H1 (cell line): ENCODE measurements around the gene NEK9. TPM values are rescaled to one million over a fixed set of nuclear protein-coding genes. Genes with fewer than 3 reads are reported as not detected.

Source experiments
- CTCF ChIA-PET: fragments of 300-600 bp; sonication (Branson Sonifier 250); formaldehyde crosslinking; loops from one replicate; lab custom pipeline; 2021; ENCODE audit not compliant: partially characterized antibody; lab: Charles Lee
- POLR2A ChIA-PET: fragments of 300-600 bp; sonication (Branson Sonifier 250); formaldehyde crosslinking; loops from one replicate; lab custom pipeline; 2021; ENCODE audit warnings: inconsistent platforms; ENCODE audit not compliant: partially characterized antibody; lab: Charles Lee
- DNase-seq, 2 experiments: peaks; one replicate each; pipeline versions ENCODE4 v3.0.0 to v3.0.0-alpha.2; 2010 to 2022; ENCODE audit warnings: low spot score in 2 of 2, low read depth in 1 of 2, mixed read lengths in 1 of 2
- FAIRE-seq: peaks from 2 replicates; lab custom pipeline; 2011; peaks lifted over from hg19 to GRCh38; lab: Jason Lieb, UNC
- H2AFZ ChIP-seq: 2 replicates; pipeline ENCODE4 v1.8.1; 2012; ENCODE audit warnings: low read length, inconsistent platforms
- H2AK5ac ChIP-seq: 2 replicates; pipeline ENCODE4 v1.6.1; 2013; ENCODE audit warnings: low read depth, low read length
- H2BK120ac ChIP-seq: replicated peaks from 2 replicates; pipeline ENCODE3; 2013; ENCODE audit warnings: low read depth, low read length, inconsistent platforms
- H2BK12ac ChIP-seq: 2 replicates; pipeline ENCODE4 v1.6.1; 2013; ENCODE audit warnings: low read depth, low read length
- H2BK15ac ChIP-seq: 2 replicates; pipeline ENCODE4 v1.6.1; 2013; ENCODE audit warnings: low read length
- H2BK20ac ChIP-seq: 2 replicates; pipeline ENCODE4 v1.6.1; 2013; ENCODE audit warnings: low read length
- H2BK5ac ChIP-seq: 2 replicates; pipeline ENCODE4 v1.6.1; 2013; ENCODE audit warnings: low read depth, low read length
- H3K14ac ChIP-seq: 2 replicates; pipeline ENCODE4 v1.6.1; 2013; ENCODE audit warnings: inconsistent platforms; ENCODE audit not compliant: insufficient read length
- H3K18ac ChIP-seq: 2 replicates; pipeline ENCODE4 v1.6.1; 2013; ENCODE audit warnings: low read length; ENCODE audit errors: extremely low read depth
- H3K23ac ChIP-seq: 2 replicates; pipeline ENCODE4 v1.6.1; 2013; ENCODE audit warnings: inconsistent platforms; ENCODE audit not compliant: insufficient read length
- H3K23me2 ChIP-seq: 2 replicates; pipeline ENCODE4 v1.6.1; 2013; ENCODE audit warnings: low read depth, low read length
- H3K27ac ChIP-seq: 2 replicates; pipeline ENCODE4 v1.6.1; 2011; ENCODE audit warnings: low read depth, low read length, inconsistent platforms
- H3K27me3 ChIP-seq, 4 experiments: replicated peaks in 1 of 4; 1 replicate in 1 of 4; 2 replicates in 3 of 4; pipeline versions ENCODE4 v1.6.1 to v1.8.1; 2011 to 2013; ENCODE audit warnings: low read length in 3 of 4, mild to moderate bottlenecking in 3 of 4, inconsistent platforms in 2 of 4, mixed read lengths in 2 of 4, moderate library complexity in 1 of 4; ENCODE audit not compliant: control insufficient read depth in 3 of 4, insufficient read depth in 3 of 4; ENCODE audit errors: extremely low read depth in 1 of 4
- H3K36me3 ChIP-seq, 4 experiments: 2 replicates each; pipeline versions ENCODE4 v1.6.1 to v1.8.1; 2011 to 2013; ENCODE audit warnings: mild to moderate bottlenecking in 4 of 4, low read length in 3 of 4, moderate library complexity in 2 of 4, control low read depth in 1 of 4, inconsistent platforms in 1 of 4; ENCODE audit not compliant: insufficient read depth in 4 of 4, control insufficient read depth in 2 of 4
- H3K4ac ChIP-seq: replicated peaks from 2 replicates; pipeline ENCODE3; 2013; ENCODE audit warnings: low read length, low read depth, mixed read lengths, inconsistent platforms; ENCODE audit not compliant: insufficient read length
- H3K4me1 ChIP-seq, 4 experiments: replicated peaks in 1 of 4; 1 replicate in 1 of 4; 2 replicates in 3 of 4; pipeline versions ENCODE4 v1.6.1 to v1.8.1; 2011 to 2013; ENCODE audit warnings: low read length in 3 of 4, inconsistent platforms in 2 of 4, mixed read lengths in 1 of 4; ENCODE audit not compliant: insufficient read depth in 4 of 4, control insufficient read depth in 3 of 4
- H3K4me2 ChIP-seq, 2 experiments: 2 replicates each; pipeline versions ENCODE4 v1.6.1 to v1.8.1; 2011 to 2013; ENCODE audit warnings: low read depth in 2 of 2, low read length in 2 of 2, control low read depth in 1 of 2, inconsistent platforms in 1 of 2, mild to moderate bottlenecking in 1 of 2; ENCODE audit not compliant: insufficient read depth in 1 of 2
- H3K4me3 ChIP-seq, 4 experiments: fragments of 200-600, 300-600 bp in 1 of 4; sonication (generic), shearing (Covaris generic), sonication (Bioruptor Twin) in 1 of 4; 2 replicates each; pipeline versions ENCODE4 v1.5.1 to v1.8.1; 2011 to 2016; ENCODE audit warnings: low read length in 4 of 4, low read depth in 3 of 4, control low read depth in 2 of 4, inconsistent platforms in 2 of 4, mild to moderate bottlenecking in 2 of 4, mixed read lengths in 1 of 4, moderate library complexity in 1 of 4; ENCODE audit not compliant: insufficient read depth in 2 of 4; ENCODE audit errors: extremely low read depth in 1 of 4
- H3K56ac ChIP-seq: replicated peaks from 2 replicates; pipeline ENCODE3; 2013; ENCODE audit warnings: low read depth, mild to moderate bottlenecking, mixed read lengths, low read length, inconsistent platforms; ENCODE audit not compliant: insufficient read length
- H3K79me1 ChIP-seq: 2 replicates; pipeline ENCODE4 v1.6.1; 2013; ENCODE audit warnings: low read depth, low read length, control low read depth
- H3K79me2 ChIP-seq, 2 experiments: 2 replicates each; pipeline versions ENCODE4 v1.6.1 to v1.8.1; 2012 to 2013; ENCODE audit warnings: low read length in 2 of 2, mild to moderate bottlenecking in 2 of 2, inconsistent platforms in 1 of 2; ENCODE audit not compliant: insufficient read depth in 2 of 2, control insufficient read depth in 1 of 2
- H3K9ac ChIP-seq, 4 experiments: replicated peaks in 1 of 4; 1 replicate in 1 of 4; 2 replicates in 3 of 4; pipeline versions ENCODE4 v1.6.1 to v1.8.1; 2011 to 2013; ENCODE audit warnings: low read depth in 3 of 4, low read length in 3 of 4, control low read depth in 2 of 4, mild to moderate bottlenecking in 2 of 4, moderate library complexity in 2 of 4, inconsistent platforms in 1 of 4; ENCODE audit errors: extremely low read depth in 1 of 4
- H3K9me3 ChIP-seq, 2 experiments: 2 replicates each; pipeline versions ENCODE4 v1.6.1 to v1.8.1; 2012 to 2013; ENCODE audit warnings: mild to moderate bottlenecking in 2 of 2, moderate library complexity in 2 of 2, control low read depth in 1 of 2, inconsistent platforms in 1 of 2, low read depth in 1 of 2, low read length in 1 of 2, mixed read lengths in 1 of 2; ENCODE audit not compliant: insufficient read depth in 2 of 2
- H4K20me1 ChIP-seq, 2 experiments: replicated peaks in 1 of 2; 2 replicates each; pipeline versions ENCODE3 to v1.8.1; 2011 to 2013; ENCODE audit warnings: inconsistent platforms in 2 of 2, low read length in 2 of 2, mild to moderate bottlenecking in 1 of 2; ENCODE audit not compliant: insufficient read depth in 2 of 2, control insufficient read depth in 1 of 2
- H4K5ac ChIP-seq: 2 replicates; pipeline ENCODE4 v1.6.1; 2013; ENCODE audit warnings: low read length, low read depth, mixed read lengths, inconsistent platforms; ENCODE audit not compliant: insufficient read length
- H4K8ac ChIP-seq: 2 replicates; pipeline ENCODE4 v1.8.0; 2013; ENCODE audit warnings: mild to moderate bottlenecking, moderate library complexity, low read length, inconsistent platforms; ENCODE audit not compliant: insufficient read depth; ENCODE audit errors: extremely low read depth
- H4K91ac ChIP-seq: replicated peaks from 2 replicates; pipeline ENCODE3; 2013; ENCODE audit warnings: low read length, mixed read lengths, inconsistent platforms; ENCODE audit not compliant: insufficient read length
- CBX5 ChIP-seq: fragments of 300-800, 300-1000 bp; sonication (generic); IDR thresholded peaks from 2 replicates; pipeline ENCODE4 v1.7.1; 2016; ENCODE audit warnings: antibody characterized with exemption, low read length, low read depth
- CBX8 ChIP-seq: fragments of 300-800, 300-1000 bp; sonication (generic); IDR thresholded peaks from 2 replicates; pipeline ENCODE4 v1.7.1; 2016; ENCODE audit warnings: low read depth, low read length, borderline replicate concordance
- EGR1 ChIP-seq: IDR thresholded peaks from 2 replicates; pipeline ENCODE4 v1.6.1; 2011; ENCODE audit warnings: low read depth, low read length, borderline replicate concordance
- JUND ChIP-seq: IDR thresholded peaks from 2 replicates; pipeline ENCODE4 v1.6.1; 2011; ENCODE audit warnings: mild to moderate bottlenecking, improper control_type of control experiment, low read length
- MAFK ChIP-seq: IDR thresholded peaks from 2 replicates; pipeline ENCODE4 v1.6.1; 2012; ENCODE audit warnings: low read depth, mild to moderate bottlenecking, improper control_type of control experiment, low read length
- POLR2AphosphoS5 ChIP-seq: IDR thresholded peaks from 2 replicates; pipeline ENCODE4 v1.6.1; 2011; ENCODE audit warnings: low read depth, low read length
- RXRA ChIP-seq: IDR thresholded peaks from 2 replicates; pipeline ENCODE4 v1.6.1; 2011; ENCODE audit warnings: low read depth, mild to moderate bottlenecking, low read length, moderate library complexity; ENCODE audit not compliant: insufficient read depth
- SIN3A ChIP-seq, 2 experiments: IDR thresholded peaks in 1 of 2; conservative IDR thresholded peaks in 1 of 2; 2 replicates each; pipeline ENCODE4 v1.6.1; 2011 to 2012; ENCODE audit warnings: low read length in 2 of 2, improper control_type of control experiment in 1 of 2, low read depth in 1 of 2, mild to moderate bottlenecking in 1 of 2
- SIRT6 ChIP-seq: IDR thresholded peaks from one replicate; pipeline ENCODE4 v1.7.1; 2012; ENCODE audit warnings: low read length, inconsistent platforms
- WGBS, 2 experiments: shearing (Covaris generic) in 1 of 2; methylation state at CpG; one replicate each; pipeline versions ENCODE4 v1.1.6 to v1.1.7; 2013 to 2015; ENCODE audit warnings: low lambda C conversion rate in 2 of 2, mixed read lengths in 2 of 2, inconsistent platforms in 1 of 2, low coverage in 1 of 2, missing lambda C conversion rate in 1 of 2; ENCODE audit not compliant: insufficient replicate concordance in 2 of 2, insufficient coverage in 1 of 2, insufficient read length in 1 of 2; ENCODE audit errors: extremely low coverage in 1 of 2, missing lambda C conversion rate in 1 of 2; 5-methylcytosine and 5-hydroxymethylcytosine counted together
- polyA plus RNA-seq, 7 experiments: library from polyadenylated mRNA; depleted of rRNA in 3 of 7; stranded (reverse) in 5 of 7; unstranded in 2 of 7; fragments of >200 nt in 5 of 7; fragments of 200-250 nt in 2 of 7; gene quantifications; 1 replicate in 5 of 7; 2 replicates in 1 of 7; 4 replicates in 1 of 7; pipeline versions ENCODE4 v1.2.1 to v1.2.3, GENCODE V29; 2011 to 2013; ENCODE audit warnings: missing spikeins in 2 of 7, mixed read lengths in 2 of 7
- total RNA-seq: library from RNA; stranded (reverse); fragmentation: NEBNext Ultra II Directional; extraction: Animal tissue kit (Norgen Biotek cat#: 25700); gene quantifications from 2 replicates; pipeline ENCODE4 v1.2.1, GENCODE V29; 2021
- TF ChIP-seq, protein P1 (sequence below): IDR thresholded peaks from 2 replicates; pipeline ENCODE4 v1.6.1; 2012; ENCODE audit warnings: low read length, inconsistent platforms

The NEK9 gene
- total and polyA plus RNA-seq, 2 of the 8 experiments (the other 6 are each of a cell fraction or from before 2014, with no cell fraction given): 16.0 to 43.6 TPM

DNA sequence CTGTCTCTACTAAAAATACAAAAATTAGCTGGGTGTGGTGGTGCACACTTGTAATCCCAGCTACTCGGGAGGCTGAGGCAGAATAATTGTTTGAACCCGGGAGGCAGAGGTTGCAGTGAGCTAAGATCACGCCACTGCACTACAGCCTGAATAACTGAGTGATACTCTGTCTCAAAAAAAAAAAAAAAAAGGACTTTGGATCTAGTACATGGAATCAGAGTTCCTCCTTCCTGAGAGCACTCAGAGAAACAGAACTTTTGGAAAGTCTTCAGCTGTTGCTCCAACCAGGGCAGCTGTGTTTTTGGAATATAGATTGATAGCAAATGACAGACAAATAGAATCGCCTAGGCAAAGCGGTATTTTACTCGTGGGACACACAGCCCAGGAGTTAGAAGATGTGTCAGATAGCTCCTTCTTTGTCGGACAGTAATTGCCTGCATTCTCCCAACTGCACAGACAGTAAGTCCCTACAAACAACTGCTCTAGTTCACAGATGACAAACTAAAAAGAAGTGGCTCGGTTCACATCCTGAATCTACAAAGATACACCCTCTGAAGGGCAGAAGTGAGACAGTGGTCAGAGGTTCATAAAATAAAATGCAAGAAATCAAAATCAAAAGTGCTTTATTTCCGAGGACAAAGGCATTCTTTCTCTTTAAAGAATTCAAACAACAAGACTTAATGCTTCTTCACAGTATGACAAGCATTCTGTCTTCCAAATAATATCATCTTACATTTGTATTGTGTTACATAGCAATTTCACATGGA lies 17.1 kb upstream of the NEK9 start:
- no peaks in the 10 kb centered on the region for H3K23me2 ChIP-seq
- POLR2A ChIA-PET: interaction anchor here (0.7 to 1.9 kb wide), 4 partner anchors 12 to 133 kb away, joined by 3 to 5 read pairs (median 4); no protein-coding TSS in a partner anchor
- H2BK5ac ChIP-seq: no peak overlapping the region
- H3K9me3 ChIP-seq: no peaks in the 10 kb centered on the region
- no peak overlapping the region for H2BK20ac ChIP-seq
- peaks cover 2% of the 10 kb centered on the region for H3K79me1 ChIP-seq
- H3K56ac ChIP-seq: no peak overlapping the region
- H2AK5ac ChIP-seq: no peak overlapping the region
- no peak overlapping the region for H4K5ac ChIP-seq
- H2BK12ac ChIP-seq: no peak overlapping the region
- H3K36me3 ChIP-seq: peaks cover 0 to 2% (median 1%) of the 10 kb centered on the region in 4 experiments; a peak in 3 of 8 replicates
- no peak overlapping the region for H3K14ac ChIP-seq
- H4K8ac ChIP-seq: no peak overlapping the region
- no peak overlapping the region for H2BK120ac ChIP-seq
- peaks cover 0 to 3% of the 10 kb centered on the region in 2 experiments for H4K20me1 ChIP-seq
- no peak overlapping the region for H2BK15ac ChIP-seq
- H2AFZ ChIP-seq: no peak overlapping the region
- H3K18ac ChIP-seq: no peak overlapping the region
- peaks cover 0 to 5% (median 1%) of the 10 kb centered on the region in 4 experiments; a peak in 1 of 7 replicates for H3K4me1 ChIP-seq
- 92% methylated on average over 9 of the region's 9 CpGs; no CpG with 5 or more reads in 1 of the 2 experiments for WGBS, 2 experiments
- H3K4ac ChIP-seq: no peak overlapping the region
- no peak overlapping the region for H3K4me2 ChIP-seq
- FAIRE-seq: no peak
- H3K4me3 ChIP-seq: no peak overlapping the region
- H3K27ac ChIP-seq: no peak overlapping the region
- CTCF ChIA-PET: interaction anchor here (0.7 to 11.2 kb wide), 11 partner anchors 10 to 345 kb away, joined by 3 to 105 read pairs (median 4); no protein-coding TSS in a partner anchor
- H3K79me2 ChIP-seq: peaks cover 0 to 11% of the 10 kb centered on the region in 2 experiments; a peak in 2 of 4 replicates
- H4K91ac ChIP-seq: no peak overlapping the region
- H3K9ac ChIP-seq: no peak overlapping the region
- no peak overlapping the region for H3K23ac ChIP-seq
- no peaks in the 10 kb centered on the region for H3K27me3 ChIP-seq
- DNase-seq: no peak
- no peak for TF ChIP-seq JUND
- TF ChIP-seq RXRA: no peak
- TF ChIP-seq CBX8: no peak
- TF ChIP-seq SIN3A (conservative IDR thresholded peaks at IDR 0.05 in 1 of 2, IDR thresholded peaks at IDR 0.05 in 1 of 2; ENCODE audit: low read depth in 1 of 2, low read length in 2 of 2): no peak
- TF ChIP-seq EGR1: no peak
- TF ChIP-seq, protein P1, sequence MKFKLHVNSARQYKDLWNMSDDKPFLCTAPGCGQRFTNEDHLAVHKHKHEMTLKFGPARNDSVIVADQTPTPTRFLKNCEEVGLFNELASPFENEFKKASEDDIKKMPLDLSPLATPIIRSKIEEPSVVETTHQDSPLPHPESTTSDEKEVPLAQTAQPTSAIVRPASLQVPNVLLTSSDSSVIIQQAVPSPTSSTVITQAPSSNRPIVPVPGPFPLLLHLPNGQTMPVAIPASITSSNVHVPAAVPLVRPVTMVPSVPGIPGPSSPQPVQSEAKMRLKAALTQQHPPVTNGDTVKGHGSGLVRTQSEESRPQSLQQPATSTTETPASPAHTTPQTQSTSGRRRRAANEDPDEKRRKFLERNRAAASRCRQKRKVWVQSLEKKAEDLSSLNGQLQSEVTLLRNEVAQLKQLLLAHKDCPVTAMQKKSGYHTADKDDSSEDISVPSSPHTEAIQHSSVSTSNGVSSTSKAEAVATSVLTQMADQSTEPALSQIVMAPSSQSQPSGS: no peak
- TF ChIP-seq MAFK: no peak
- TF ChIP-seq CBX5: no peak
- TF ChIP-seq POLR2AphosphoS5: no peak
- no peak for TF ChIP-seq SIRT6
